Measurements from ENCODE around the gene SMG6.

The SMG6 gene

GRCh38 chr17:2110436-2110835, 193.1 kb downstream of the SMG6 start:
- no peak for DNase-seq (ENCODE audit: low read depth in 1 of 2, low spot score in 1 of 2)

GRCh38 chr17:2108170-2108569, 195.4 kb downstream of the SMG6 start:
- DNase-seq (ENCODE audit: low read depth in 1 of 2, low spot score in 1 of 2) = no peak

GRCh38 chr17:2107506-2107905, 196.1 kb downstream of the SMG6 start:
- no peak for DNase-seq (ENCODE audit: low read depth in 1 of 2, low spot score in 1 of 2)

GRCh38 chr17:2107050-2107449, 196.5 kb downstream of the SMG6 start:
- no peak for DNase-seq (ENCODE audit: low read depth in 1 of 2, low spot score in 1 of 2)

GRCh38 chr17:2106308-2106955, 197.2 kb downstream of the SMG6 start:
- no peak for DNase-seq (ENCODE audit: low read depth in 1 of 2, low spot score in 1 of 2)

GRCh38 chr17:2105663-2106062, 197.9 kb downstream of the SMG6 start:
- DNase-seq (ENCODE audit: low read depth in 1 of 2, low spot score in 1 of 2) = no peak

- no peak for DNase-seq (ENCODE audit: low read depth in 1 of 2, low spot score in 1 of 2)
Observed at GRCh38 chr17:2102931-2103809, 200.4 kb downstream of the SMG6 start.

GRCh38 chr17:2101448-2102257, 201.9 kb downstream of the SMG6 start:
- DNase-seq (ENCODE audit: low read depth in 1 of 2, low spot score in 1 of 2) = no peak

GRCh38 chr17:2095536-2095910, 208.1 kb downstream of the SMG6 start:
- DNase-seq (ENCODE audit: low read depth in 1 of 2, low spot score in 1 of 2) = no peak

GRCh38 chr17:2094891-2095535, 208.6 kb downstream of the SMG6 start:
- no peak for DNase-seq (ENCODE audit: low read depth in 1 of 2, low spot score in 1 of 2)

- no peak for DNase-seq (ENCODE audit: low read depth in 1 of 2, low spot score in 1 of 2)
Observed at GRCh38 chr17:2093349-2093748, 210.2 kb downstream of the SMG6 start.

GRCh38 chr17:2092253-2092652, 211.3 kb downstream of the SMG6 start:
- no peak for DNase-seq (ENCODE audit: low read depth in 1 of 2, low spot score in 1 of 2)

- DNase-seq (ENCODE audit: low read depth in 1 of 2, low spot score in 1 of 2) = no peak
Observed at GRCh38 chr17:2090804-2091534, 212.6 kb downstream of the SMG6 start.

GRCh38 chr17:2090210-2090641, 213.4 kb downstream of the SMG6 start:
- no peak for DNase-seq (ENCODE audit: low read depth in 1 of 2, low spot score in 1 of 2)

- DNase-seq (ENCODE audit: low read depth in 1 of 2, low spot score in 1 of 2) = no peak
Observed at GRCh38 chr17:2089021-2089422, 214.6 kb downstream of the SMG6 start.

- DNase-seq (ENCODE audit: low read depth in 1 of 2, low spot score in 1 of 2) = no peak
Observed at GRCh38 chr17:2087597-2088211, 215.9 kb downstream of the SMG6 start.

GRCh38 chr17:2086306-2086705, 217.3 kb downstream of the SMG6 start:
- DNase-seq (ENCODE audit: low read depth in 1 of 2, low spot score in 1 of 2) = no peak

- no peak for DNase-seq (ENCODE audit: low read depth in 1 of 2, low spot score in 1 of 2)
Observed at GRCh38 chr17:2085648-2085949, 218.0 kb downstream of the SMG6 start.

GRCh38 chr17:2084766-2085647, 218.6 kb downstream of the SMG6 start:
- no peak for DNase-seq (ENCODE audit: low read depth in 1 of 2, low spot score in 1 of 2)

Measured in activated T-helper 1 cell treated with anti-CD3 and anti-CD28 coated beads, Interleukin-2, amount 50 U/mL, for 16 hours (primary cell).